ENCODE data around the gene ADAM11.
"Not testable (repeated sequence)": the region's sequence is repeated elsewhere in the genome, so short reads cannot be mapped to it uniquely, and the experiment has no call there.

ADAM11 gene

DNA sequence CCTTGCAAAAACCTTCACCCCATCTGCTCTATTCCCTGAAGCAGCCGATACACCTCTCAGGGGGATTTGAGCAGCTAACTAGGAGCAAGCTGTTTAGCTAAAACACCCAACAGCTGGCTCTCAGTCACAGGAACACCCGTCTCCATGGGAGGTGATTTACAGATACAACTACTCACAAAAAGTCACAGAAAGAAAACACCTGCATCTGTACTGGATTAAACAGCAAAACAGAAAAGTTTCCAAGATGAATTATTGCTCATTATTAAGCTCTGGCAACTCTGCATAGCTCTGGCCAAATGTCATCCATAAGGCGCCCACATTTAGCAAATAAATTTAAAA lies 49.0 kb downstream of the ADAM11 start:
- no peak overlapping the region for H3K27ac ChIP-seq
- TF ChIP-seq, protein P1, sequence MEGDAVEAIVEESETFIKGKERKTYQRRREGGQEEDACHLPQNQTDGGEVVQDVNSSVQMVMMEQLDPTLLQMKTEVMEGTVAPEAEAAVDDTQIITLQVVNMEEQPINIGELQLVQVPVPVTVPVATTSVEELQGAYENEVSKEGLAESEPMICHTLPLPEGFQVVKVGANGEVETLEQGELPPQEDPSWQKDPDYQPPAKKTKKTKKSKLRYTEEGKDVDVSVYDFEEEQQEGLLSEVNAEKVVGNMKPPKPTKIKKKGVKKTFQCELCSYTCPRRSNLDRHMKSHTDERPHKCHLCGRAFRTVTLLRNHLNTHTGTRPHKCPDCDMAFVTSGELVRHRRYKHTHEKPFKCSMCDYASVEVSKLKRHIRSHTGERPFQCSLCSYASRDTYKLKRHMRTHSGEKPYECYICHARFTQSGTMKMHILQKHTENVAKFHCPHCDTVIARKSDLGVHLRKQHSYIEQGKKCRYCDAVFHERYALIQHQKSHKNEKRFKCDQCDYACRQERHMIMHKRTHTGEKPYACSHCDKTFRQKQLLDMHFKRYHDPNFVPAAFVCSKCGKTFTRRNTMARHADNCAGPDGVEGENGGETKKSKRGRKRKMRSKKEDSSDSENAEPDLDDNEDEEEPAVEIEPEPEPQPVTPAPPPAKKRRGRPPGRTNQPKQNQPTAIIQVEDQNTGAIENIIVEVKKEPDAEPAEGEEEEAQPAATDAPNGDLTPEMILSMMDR (conservative IDR thresholded peaks at IDR 0.05) = no peak

DNA sequence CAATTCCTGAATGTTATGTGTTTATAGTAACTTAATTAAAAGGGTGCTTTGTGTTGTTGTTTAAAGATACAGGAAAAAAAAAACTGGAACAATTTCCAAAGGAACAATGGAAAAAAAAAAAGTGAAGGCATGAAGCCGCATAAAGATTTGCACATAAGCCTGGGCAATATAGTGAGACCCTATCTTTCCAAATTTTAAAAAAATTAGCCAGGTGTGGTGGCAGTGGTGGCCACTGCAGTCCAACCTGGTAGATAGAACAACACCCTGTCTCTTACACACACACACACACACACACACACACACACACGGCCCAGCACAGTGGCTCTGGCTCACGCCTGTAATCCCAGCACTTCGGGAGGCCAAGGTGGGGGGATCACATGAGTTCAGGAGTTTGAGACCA lies 49.4 kb downstream of the ADAM11 start:
- H3K27ac ChIP-seq = no peak overlapping the region
- TF ChIP-seq, protein P1 (conservative IDR thresholded peaks at IDR 0.05) = no peak

DNA sequence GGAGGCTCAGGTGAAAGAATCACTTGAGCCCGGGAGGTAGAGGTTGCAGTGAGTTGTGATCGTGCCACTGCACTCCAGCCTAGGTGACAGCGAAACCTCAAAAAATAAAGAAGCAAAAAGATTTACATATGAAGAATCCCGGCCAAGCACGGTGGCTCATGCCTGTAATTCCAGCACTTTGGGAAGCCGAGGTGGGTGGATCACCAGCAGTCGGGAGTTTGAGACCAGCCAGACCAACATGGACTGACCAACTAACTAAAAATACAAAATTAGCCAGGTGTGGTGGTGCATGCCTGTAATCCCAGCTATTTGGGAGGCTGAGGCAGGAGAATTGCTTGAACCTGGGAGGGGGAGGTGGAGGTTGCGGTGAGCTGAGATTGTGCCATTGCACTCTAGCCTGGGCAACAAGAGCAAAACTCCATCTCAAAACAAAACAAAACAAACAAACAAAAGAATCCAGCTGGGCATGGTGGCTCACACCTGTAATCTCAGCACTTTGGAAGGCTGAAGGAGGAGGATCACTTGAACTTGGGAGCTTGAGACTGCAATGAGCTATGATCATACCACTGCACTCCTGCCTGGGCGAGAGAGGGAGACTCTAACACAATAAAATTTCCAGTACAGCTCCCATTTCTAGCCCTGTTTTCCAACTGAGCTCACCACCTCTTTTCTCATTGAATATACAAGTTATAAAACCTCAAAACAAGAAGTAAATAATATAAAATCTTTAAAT lies 50.0 kb downstream of the ADAM11 start:
- not testable (repeated sequence) for H3K27ac ChIP-seq

DNA sequence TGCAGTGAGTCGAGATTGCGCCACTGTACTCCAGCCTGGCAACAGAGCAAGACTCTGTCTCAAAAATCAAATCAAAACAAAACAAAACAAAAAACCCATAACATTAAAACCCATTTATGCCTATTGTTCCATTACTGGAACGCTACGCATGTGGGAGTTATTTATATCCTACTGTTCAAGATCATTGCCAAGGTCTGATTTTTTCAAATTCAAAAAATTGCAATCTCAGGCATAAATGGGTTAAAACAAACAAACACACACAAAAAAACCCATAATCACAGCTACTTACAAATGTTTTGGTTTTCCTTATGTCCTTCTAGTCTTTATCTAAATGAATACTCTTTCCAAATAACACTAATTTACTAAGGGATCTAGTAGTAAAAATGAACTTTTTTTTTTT lies 53.5 kb downstream of the ADAM11 start:
- no peak overlapping the region for H3K27ac ChIP-seq
- TF ChIP-seq, protein P1 (conservative IDR thresholded peaks at IDR 0.05) = no peak

DNA sequence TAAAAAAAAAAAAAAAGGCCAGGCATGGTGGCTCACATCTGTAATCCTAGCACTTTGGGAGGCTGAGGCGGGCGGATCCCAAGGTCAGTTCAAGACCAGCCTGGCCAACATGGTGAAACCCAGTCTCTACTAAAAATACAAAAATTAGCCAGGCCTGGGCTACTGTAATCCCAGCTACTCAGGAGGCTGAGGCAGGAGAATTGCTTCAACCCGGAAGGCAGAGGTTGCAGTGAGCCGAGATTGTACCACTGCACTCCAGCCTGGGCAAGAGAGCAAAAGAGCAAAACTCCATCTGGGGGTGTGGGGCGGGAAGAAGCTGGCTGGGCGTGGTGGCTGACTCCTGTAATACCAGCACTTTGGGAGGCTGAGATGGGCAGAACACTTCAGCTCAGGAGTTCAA lies 59.7 kb downstream of the ADAM11 start:
- not testable (repeated sequence) for H3K27ac ChIP-seq

DNA sequence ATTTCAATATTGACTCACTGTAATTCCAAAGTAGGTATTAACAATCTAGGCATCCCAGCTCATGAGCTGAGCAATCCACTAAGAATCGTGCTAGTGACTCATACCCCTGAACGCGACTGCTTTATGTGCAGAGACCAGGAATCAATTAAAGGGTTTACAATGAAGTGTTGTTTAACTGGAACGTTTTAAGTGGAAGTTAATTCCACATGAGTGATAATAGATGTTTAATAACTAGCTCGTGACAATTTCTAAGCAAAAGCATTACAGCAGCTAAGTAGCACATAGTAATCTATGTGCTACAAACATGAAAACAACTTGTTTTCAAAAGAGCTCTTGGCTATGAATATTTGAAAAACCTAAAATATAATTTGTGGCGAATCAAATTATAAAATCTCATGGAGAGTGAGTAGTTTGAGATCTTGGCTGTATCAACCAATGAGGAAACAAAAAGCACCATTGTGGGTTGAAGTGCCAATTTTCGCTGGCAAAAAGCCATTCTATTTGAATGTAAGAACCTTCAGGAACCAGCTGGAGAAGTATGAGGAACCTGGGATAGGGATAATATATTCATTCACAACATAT lies 61.9 kb downstream of the ADAM11 start:
- TF ChIP-seq, protein P1 (conservative IDR thresholded peaks at IDR 0.05) = no peak
- no peak overlapping the region for H3K27ac ChIP-seq

DNA sequence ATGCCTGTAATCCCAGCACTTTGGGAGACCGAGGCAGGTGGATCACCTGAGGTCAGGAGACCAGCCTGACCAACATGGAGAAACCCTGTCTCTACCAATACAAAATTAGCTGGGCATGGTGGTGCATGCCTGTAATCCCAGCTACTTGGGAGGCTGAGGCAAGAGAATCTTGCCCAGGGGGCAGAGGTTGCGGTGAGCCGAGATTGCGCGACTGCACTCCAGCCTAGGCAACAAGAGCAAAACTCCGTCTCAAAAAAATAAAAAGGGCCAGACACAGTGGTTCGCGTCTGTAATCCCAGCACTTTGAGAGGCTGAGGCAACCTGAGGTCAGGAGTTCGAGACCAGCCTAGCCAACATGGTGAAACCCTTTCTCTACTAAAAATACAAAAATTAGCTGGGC lies 66.4 kb downstream of the ADAM11 start:
- not testable (repeated sequence) for H3K27ac ChIP-seq

DNA sequence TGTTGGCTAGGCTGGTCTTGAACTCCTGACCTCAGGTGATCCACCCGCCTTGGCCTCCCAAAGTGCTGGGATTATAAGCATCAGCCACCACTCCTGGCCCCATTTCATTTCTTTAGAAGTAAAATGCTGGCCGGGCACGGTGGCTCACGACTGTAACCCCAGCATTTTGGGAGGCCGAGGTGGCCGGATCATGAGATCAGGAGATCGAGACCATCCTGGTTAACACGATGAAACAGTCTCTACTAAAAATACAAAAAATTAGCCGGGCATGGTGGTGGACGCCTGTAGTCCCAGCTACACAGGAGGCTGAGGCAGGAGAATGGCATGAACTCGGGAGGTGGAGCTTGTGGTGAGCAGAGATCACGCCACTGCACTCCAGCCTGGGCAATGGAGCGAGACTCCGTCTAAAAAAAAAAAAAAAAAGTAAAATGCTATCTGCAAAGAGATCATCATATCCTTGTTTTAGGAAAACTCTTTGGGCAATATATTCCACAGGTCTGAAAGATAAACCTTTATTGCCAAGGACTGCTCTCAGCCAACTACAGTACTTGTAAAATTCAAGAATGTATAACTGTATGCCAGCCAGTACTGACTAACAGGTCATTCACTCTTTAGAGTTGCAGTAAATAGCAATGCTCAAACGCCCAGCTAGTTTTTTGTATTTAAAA lies 67.5 kb downstream of the ADAM11 start:
- TF ChIP-seq, protein P1 (conservative IDR thresholded peaks at IDR 0.05) = no peak
- no peak overlapping the region for H3K27ac ChIP-seq

DNA sequence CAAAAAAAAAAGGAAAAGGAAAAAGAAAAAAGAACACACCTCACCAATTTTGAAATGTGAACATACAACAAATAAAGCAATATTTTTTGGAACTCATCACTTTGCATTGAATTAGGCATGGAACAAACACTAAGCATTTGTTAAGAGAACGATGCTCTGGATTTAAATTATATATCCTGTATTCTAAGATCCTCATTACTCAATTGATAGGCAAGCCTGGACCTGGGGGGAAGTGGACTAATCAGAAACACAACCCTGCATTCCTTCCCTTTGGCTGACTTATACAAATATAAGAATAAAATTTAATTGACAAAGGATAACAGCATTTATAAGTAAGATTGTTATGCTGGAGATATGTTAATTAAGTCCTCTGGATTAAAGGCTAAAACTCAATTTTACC lies 69.1 kb downstream of the ADAM11 start:
- no peak overlapping the region for H3K27ac ChIP-seq
- TF ChIP-seq, protein P1 (conservative IDR thresholded peaks at IDR 0.05) = no peak

Data from VCaP (cell line).